Right lobe of liver (tissue), 6 donors: ENCODE results near the gene ANXA3. TPM values are rescaled to one million over a fixed set of nuclear protein-coding genes. Genes with fewer than 3 reads are reported as not detected.

Experiments used
- ATAC-seq, 4 donors: fragments of 200-7000 bp; cut with Tn5 transposase; one replicate each; pipeline ENCODE4 v1.9.1; 2020; ENCODE audit warnings: mild to moderate bottlenecking in 4 of 4, moderate library complexity in 4 of 4
- DNase-seq, 3 donors: peaks; one replicate each; pipeline ENCODE4 v3.0.0-alpha.2; 2020
- H3K27ac ChIP-seq, 3 donors: fragments of 200-600 bp; one replicate each; pipeline ENCODE4 v1.8.0; 2022
- H3K27me3 ChIP-seq, 2 donors: fragments of 200-600 bp; one replicate each; pipeline ENCODE4 v1.8.0; 2022
- H3K36me3 ChIP-seq, 4 donors: fragments of 200-600 bp; sonication (generic) in 1 of 4; one replicate each; pipeline versions ENCODE4 v1.5.1 to v1.8.0; 2017 to 2022; ENCODE audit warnings: control low read depth in 1 of 4
- H3K4me1 ChIP-seq, 4 donors: fragments of 200-600 bp; sonication (generic) in 1 of 4; one replicate each; pipeline versions ENCODE4 v1.5.1 to v1.8.0; 2017 to 2022; ENCODE audit warnings: control low read depth in 1 of 4
- H3K4me3 ChIP-seq, 3 donors: fragments of 200-600 bp; one replicate each; pipeline ENCODE4 v1.8.0; 2022
- H3K9me3 ChIP-seq, 4 donors: fragments of 200-600 bp; sonication (generic) in 1 of 4; one replicate each; pipeline versions ENCODE4 v1.5.1 to v1.8.0; 2017 to 2022; ENCODE audit warnings: control low read depth in 1 of 4
- CTCF ChIP-seq, 4 donors: fragments of 200-600 bp in 3 of 4; fragments of 450-650 bp in 1 of 4; IDR thresholded peaks; one replicate each; pipeline versions ENCODE4 v1.5.1 to v1.8.0; 2016 to 2022; ENCODE audit warnings: antibody characterized with exemption in 4 of 4, mild to moderate bottlenecking in 2 of 4
- POLR2A ChIP-seq: fragments of 450-650 bp; IDR thresholded peaks from one replicate; pipeline ENCODE4 v1.6.1; 2017; ENCODE audit warnings: antibody characterized with exemption, mild to moderate bottlenecking
- WGBS: methylation state at CpG from one replicate; pipeline ENCODE4 v1.1.6; 2018; ENCODE audit warnings: low coverage, low lambda C conversion rate; ENCODE audit not compliant: insufficient coverage; ENCODE audit errors: missing lambda C conversion rate; 5-methylcytosine and 5-hydroxymethylcytosine counted together
- intact Hi-C, 2 donors: fragments of 100-400 bp; cut with DNase I; formaldehyde crosslinking; loops; one replicate each; pipeline versions ENCODE4 v1.11.2 to v1.14.1; 2022
- small RNA-seq, 2 experiments: library from RNA; depleted of rRNA; stranded (forward); fragments of <200 nt; gene quantifications; one replicate each; pipeline ENCODE3, GENCODE V24; 2016
- total RNA-seq, 6 experiments: library from RNA; depleted of rRNA in 2 of 6; stranded (reverse); fragments of >200 nt in 2 of 6; fragmentation: NEBNext Ultra II Directional in 3 of 6; extraction: Animal tissue kit (Norgen Biotek cat#: 25700) in 3 of 6; gene quantifications; one replicate each; pipeline versions ENCODE4 v1.1.0 to v1.2.4, GENCODE V29; 2016 to 2023
- donor health status: DM: no; HTN: yes; CAD: no.
- donor health status: DM: no; HTN: no; CAD: no.
- donor health status: DM: no; HTN: no; CAD: no.
- donor health status: DM: no; HTN: yes; CAD: no.
- donor health status: DM: no; HTN: yes; CAD: no.

Gene ANXA3
- total RNA-seq, 6 experiments from 2014 or later: 0.95 to 3.4 (median 2.0) TPM

- H3K36me3 ChIP-seq: no peaks in the 10 kb centered on the region
- 64% methylated on average over 1 of the region's 1 CpG for WGBS
- H3K27ac ChIP-seq: no peak overlapping the region
- TF ChIP-seq POLR2A: no peak
- TF ChIP-seq CTCF (IDR thresholded peaks at IDR 0.05): no peak
- intact Hi-C loops: no loop called here
- H3K4me3 ChIP-seq: no peak overlapping the region
- DNase-seq: no peak
- ATAC-seq: peak in 1 of 4 donors; percentile 10
- peaks cover 0 to 18% (median 0%) of the 10 kb centered on the region in 4 donors for H3K4me1 ChIP-seq
- no peaks in the 10 kb centered on the region for H3K27me3 ChIP-seq
- no peaks in the 10 kb centered on the region for H3K9me3 ChIP-seq
Observed at GRCh38 chr4:78659264-78659663, 107.7 kb downstream of the ANXA3 start.

- WGBS: 55% methylated on average over 1 of the region's 1 CpG
- ATAC-seq (no peak), DNase-seq (no peak)
- no peaks in the 10 kb centered on the region for H3K36me3 ChIP-seq
- H3K27ac ChIP-seq: no peak overlapping the region
- intact Hi-C loops: no loop called here
- no peaks in the 10 kb centered on the region for H3K9me3 ChIP-seq
- TF ChIP-seq POLR2A: no peak
- TF ChIP-seq CTCF (IDR thresholded peaks at IDR 0.05): no peak
- peaks cover 0 to 18% (median 0%) of the 10 kb centered on the region in 4 donors for H3K4me1 ChIP-seq
- no peaks in the 10 kb centered on the region for H3K27me3 ChIP-seq
- H3K4me3 ChIP-seq: no peak overlapping the region
Observed at GRCh38 chr4:78659665-78660064, 108.1 kb downstream of the ANXA3 start.

Small RNAs within 50 kb of the gene (small RNA-seq; reads per million reads assigned to genes)
- gene HIGD1AP13 (0 reads per million in 2 experiments), gene RF00019 (0 reads per million in 2 experiments)

Other genes starting within 250 kb of the ANXA3 start
- gene BMP2K, start 224.6 kb downstream of the ANXA3 start, total RNA-seq: 10 to 100 TPM; 13.1 to 23.3 (median 18.2) TPM